ENCODE data around the gene B3GNT3.
A peak's percentile ranks its signal among the peaks of the same experiment; 100 is the strongest.

Gene B3GNT3

GRCh38 chr19:17835182-17836006 lies 40.5 kb downstream of the B3GNT3 start:
- DNase-seq, result no peak

GRCh38 chr19:17836530-17836929 lies 41.6 kb downstream of the B3GNT3 start:
- DNase-seq, result no peak

DNA sequence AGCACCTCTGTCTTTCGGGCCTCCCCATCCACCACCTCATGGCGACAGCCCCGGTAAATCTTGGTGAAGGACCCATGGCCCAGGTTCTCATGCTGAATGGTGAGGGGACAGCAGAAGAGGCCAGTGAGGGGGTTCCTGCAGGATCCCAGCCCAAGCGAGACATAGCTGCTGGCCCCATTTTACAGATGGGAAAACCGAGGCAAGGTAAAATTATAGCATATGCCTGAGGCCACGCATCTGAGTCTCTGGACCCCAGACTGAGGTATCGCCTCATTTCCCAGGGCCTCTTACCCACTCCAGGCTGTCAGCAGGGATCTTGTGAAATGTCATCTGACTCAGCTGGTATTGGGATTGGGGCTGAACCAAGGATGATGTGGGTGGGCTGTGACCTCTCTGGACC lies 43.0 kb downstream of the B3GNT3 start:
- no peak for DNase-seq

GRCh38 chr19:17840019-17840418 lies 45.1 kb downstream of the B3GNT3 start:
- DNase-seq, result no peak

GRCh38 chr19:17841371-17841809 lies 46.5 kb downstream of the B3GNT3 start:
- DNase-seq, result no peak

- DNase-seq, result peak; percentile 38
Measured at GRCh38 chr19:17841810-17842662, 47.1 kb downstream of the B3GNT3 start.

- DNase-seq, result no peak
Measured at GRCh38 chr19:17842663-17843291, 47.8 kb downstream of the B3GNT3 start.

DNA sequence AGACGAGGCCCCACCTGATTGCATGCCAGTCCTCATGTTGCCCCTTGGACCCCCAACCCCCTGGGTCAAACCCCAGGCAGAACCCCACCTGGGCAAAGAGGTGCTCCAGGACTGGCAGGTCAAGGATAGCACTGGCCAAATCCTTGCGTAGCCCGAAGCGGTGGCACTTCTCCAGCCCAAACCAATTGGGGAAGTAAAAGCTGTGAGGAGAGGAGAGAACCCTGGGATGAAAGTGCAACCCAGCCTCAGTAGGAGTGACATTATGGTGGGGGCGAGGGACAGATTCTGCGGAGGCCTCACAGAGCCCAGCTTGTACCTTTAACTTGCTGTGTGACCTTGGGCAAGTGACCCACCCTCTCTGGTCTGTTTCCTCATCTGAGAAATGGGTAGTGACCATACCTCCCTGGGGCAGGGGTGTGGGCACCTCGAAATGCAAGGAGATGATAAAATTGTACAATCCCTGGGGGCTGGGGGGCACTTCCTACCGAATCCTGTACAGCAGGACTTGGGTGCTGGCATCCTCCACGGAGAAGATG lies 48.4 kb downstream of the B3GNT3 start:
- no peak for DNase-seq

DNA sequence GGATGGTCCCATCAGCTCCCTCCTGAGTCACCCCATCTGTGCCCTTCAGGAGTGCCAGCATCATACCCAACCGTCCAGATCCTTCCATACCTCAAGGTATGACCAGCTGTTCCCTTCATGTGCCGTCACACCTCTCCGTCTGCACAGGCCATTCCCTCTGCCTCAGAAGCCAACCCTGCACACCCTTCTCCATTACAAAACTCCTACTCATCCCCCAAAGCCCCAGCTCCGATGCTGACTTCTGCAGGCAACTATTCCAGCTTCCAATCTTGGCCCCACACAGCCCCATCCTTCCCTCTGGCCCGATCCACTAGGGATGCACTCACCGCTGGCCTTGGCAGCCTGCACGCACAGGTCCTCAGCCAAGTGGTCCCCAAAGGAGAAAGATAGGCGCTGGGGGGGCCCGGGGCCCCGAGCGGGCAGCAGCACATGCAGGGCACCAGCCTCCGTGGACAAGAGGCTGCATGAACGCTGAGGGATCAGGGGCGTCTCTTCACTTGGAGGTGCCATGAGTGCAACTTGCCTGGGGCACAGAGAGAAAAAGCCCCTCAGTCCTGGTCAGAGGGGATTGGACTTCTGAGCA lies 49.1 kb downstream of the B3GNT3 start:
- DNase-seq, result no peak

DNA sequence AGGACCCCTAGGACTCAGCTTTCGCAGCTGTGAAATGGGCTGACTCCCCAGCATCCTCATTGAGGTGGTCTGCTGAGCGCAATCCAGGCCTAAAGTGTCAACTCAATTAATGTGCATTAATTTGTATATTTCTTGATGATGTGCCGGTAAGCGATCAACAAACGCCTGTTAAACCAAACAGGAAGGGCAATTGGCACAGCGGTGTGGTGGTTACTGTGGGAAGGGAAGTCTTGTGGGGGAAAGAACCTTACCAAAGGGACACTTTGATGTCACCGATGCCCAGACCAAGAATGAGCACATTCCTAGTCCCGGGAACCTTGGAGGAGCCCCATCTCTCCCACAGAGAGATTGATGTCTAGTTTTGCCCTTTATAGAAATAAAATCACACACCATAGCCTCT lies 51.2 kb downstream of the B3GNT3 start:
- DNase-seq, result no peak

DNA sequence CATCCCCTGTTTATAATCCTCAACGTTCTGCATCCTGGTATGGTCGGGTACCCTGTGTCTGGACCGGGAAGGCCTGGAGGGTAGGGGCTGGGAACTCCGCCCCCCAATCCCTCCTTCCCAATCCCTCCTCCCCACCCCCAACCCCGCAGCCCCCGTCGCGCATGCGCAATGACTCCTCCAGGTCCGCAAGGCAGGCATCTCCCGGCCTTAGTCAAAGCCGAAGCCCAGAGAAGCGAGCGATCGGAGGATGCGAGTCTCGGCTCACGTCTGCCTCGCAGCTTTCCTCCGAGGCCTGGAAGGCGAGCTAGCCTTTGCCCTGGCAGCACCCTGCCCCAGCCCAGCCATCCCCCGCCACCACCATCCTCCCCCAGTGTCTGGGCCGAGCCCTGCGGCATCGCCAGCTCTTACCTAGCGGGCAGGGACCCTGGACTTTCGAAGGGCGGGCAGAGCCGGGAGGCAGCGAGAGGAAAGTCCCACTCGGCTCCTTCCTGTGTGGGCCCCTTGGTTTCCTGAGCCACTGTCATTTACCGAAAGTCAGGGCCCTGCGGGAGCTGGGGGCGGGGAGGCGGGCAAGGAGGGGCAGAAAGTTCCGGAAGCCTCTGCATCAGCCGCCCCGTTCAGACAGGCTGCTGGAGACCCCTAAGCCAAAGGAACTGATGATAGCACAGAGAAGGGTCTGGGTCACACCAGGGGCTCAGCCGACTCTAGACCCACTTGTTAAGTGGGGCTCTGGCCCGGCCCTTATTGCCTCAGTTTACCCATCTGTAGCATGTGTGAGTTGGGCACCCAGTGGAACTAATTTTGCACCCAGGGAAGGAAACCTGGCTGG lies 52.8 kb downstream of the B3GNT3 start, which contains the start of gene JAK3:
Gene JAK3 (minus strand): TSS at position 445 of the 829 bp plus-strand sequence. CDS start 3,565 bp downstream, outside the sequence.
- DNase-seq, result no peak

- DNase-seq, result no peak
Measured at GRCh38 chr19:17848595-17849292, 53.8 kb downstream of the B3GNT3 start.

DNA sequence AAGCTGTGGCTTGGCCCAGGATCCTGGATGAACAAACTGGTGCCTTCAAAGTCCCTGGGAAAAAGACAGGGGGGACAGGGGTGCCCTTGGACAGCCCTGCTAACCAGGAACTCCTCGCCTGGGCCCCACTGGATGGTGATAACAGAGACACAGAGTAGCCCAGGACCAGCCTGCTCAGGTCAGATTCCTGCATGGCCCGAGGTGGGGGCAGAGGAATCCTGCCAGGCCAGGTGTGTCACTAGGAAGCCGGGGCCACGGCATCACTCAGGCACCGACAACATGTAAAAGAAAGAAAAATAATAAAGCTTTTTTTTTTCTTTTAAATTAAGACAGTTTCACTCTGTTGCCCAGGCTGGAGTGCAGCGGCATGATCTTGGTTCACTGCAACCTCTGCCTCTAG lies 59.1 kb downstream of the B3GNT3 start:
- DNase-seq, result no peak

DNA sequence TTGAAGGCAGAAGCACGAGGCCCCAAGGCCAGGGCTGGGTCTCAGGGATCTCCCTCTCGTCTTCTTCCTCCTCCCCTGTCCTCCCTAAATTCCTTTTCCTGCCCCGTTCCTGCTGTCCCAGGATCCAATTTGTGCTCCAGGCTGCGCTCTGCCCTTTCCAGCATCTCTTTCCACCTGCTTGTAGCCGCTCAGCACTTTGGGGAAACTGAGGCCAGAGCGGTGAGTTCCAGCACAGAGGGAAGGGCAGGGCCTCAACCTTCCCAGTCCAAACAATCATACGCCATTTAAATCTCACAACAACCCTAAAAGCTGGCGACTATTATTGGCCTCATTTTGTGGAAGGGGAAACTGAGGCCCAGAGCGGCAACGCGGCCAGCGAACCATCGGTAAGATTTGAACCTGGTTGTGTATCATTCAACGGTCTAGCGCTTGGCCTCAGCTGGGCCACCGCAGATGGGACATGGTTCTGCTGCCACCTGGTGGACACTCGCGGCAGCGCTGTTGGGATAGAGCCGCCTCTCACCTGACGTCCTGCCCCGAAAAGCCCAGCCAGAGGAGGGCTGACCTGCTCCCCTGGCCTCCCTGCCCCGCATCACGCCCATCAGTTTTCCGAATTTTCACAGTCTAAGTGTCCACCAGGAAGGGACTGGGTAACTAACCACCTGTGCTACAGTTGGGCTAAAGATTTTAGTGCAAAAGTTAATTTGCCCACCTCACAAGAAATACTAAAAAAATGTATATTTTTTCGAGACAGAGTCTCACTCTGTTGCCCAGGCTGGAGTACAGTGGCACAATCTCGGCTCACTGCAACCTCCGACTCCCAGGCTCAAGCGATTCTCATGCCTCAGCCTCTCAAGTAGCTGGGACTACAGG lies 60.6 kb downstream of the B3GNT3 start:
- DNase-seq, result no peak

GRCh38 chr19:17859533-17860330 lies 64.8 kb downstream of the B3GNT3 start, which contains the start of gene RPL18A:
TSS of gene RPL18A (plus strand) at chr19:17859910. CDS start at chr19:17859957, 47 bp downstream.
- peak; percentile 95 for DNase-seq

- no peak for DNase-seq
Measured at GRCh38 chr19:17860331-17860992, 65.5 kb downstream of the B3GNT3 start.

DNA sequence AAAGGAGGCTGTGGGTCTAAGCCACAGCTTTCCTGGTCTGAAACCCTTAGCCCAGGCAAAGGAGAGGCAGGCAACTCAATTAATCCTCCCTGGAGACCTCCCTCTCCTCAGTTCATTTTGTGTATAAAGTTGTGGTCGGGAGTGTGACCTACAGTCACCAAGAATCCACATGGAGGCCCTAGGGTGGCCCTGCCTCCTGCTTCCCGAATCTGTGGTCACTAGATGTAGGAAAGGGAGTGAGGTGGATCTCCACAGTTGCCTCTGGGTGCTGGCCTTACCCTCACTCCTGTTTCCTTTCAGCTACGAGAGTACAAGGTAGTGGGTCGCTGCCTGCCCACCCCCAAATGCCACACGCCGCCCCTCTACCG lies 66.0 kb downstream of the B3GNT3 start:
- DNase-seq, result no peak
